ENCODE measurements around the gene ZSWIM1.

GRCh38 chr20:45835825-45836224 lies 45.2 kb upstream of the ZSWIM1 start:
- no peak for TF ChIP-seq GATA2 (IDR thresholded peaks at IDR 0.05; ENCODE audit: low read depth, low read length)
- no peak for TF ChIP-seq GATA3 (IDR thresholded peaks at IDR 0.05; ENCODE audit: low read depth, low read length)

Measured in SH-SY5Y (cell line).